Aorta (tissue), 5 donors: ENCODE data around the gene ELANE. TPM values are rescaled to one million over a fixed set of nuclear protein-coding genes. Genes with fewer than 3 reads are reported as not detected.

ENCODE experiments used
- ATAC-seq: fragments of 200-7000 bp; cut with Tn5 transposase; one replicate; pipeline ENCODE4 v1.9.1; 2022; ENCODE audit warnings: moderate library complexity; ENCODE audit not compliant: low FRiP score
- DNase-seq, 2 donors: peaks; one replicate each; pipeline ENCODE4 v3.0.0-alpha.2; 2020
- H3K27ac ChIP-seq, 2 donors: one replicate each; pipeline ENCODE4 v1.5.1; 2013; ENCODE audit warnings: low read length in 2 of 2, mild to moderate bottlenecking in 2 of 2, moderate library complexity in 2 of 2, control low read depth in 1 of 2, inconsistent platforms in 1 of 2, low read depth in 1 of 2
- H3K27me3 ChIP-seq, 2 donors: one replicate each; pipeline ENCODE4 v1.6.1; 2013; ENCODE audit warnings: control low read depth in 1 of 2, low read length in 1 of 2, mild to moderate bottlenecking in 1 of 2, moderate library complexity in 1 of 2; ENCODE audit not compliant: insufficient read depth in 2 of 2, control insufficient read depth in 1 of 2
- H3K36me3 ChIP-seq, 2 donors: one replicate each; pipeline ENCODE4 v1.6.1; 2013; ENCODE audit warnings: control low read depth in 1 of 2, low read length in 1 of 2, mild to moderate bottlenecking in 1 of 2; ENCODE audit not compliant: insufficient read depth in 2 of 2, control insufficient read depth in 1 of 2
- H3K4me1 ChIP-seq, 2 donors: one replicate each; pipeline ENCODE4 v1.6.1; 2013; ENCODE audit warnings: low read length in 2 of 2, control low read depth in 1 of 2, mild to moderate bottlenecking in 1 of 2, moderate library complexity in 1 of 2; ENCODE audit not compliant: insufficient read depth in 2 of 2, control insufficient read depth in 1 of 2
- H3K4me3 ChIP-seq, 2 donors: one replicate each; pipeline ENCODE4 v1.5.1; 2013; ENCODE audit warnings: low read length in 2 of 2, control low read depth in 1 of 2, mild to moderate bottlenecking in 1 of 2
- H3K9me3 ChIP-seq: one replicate; pipeline ENCODE4 v1.6.1; 2013; ENCODE audit warnings: mild to moderate bottlenecking, low read length; ENCODE audit not compliant: control insufficient read depth
- WGBS, 2 donors: extraction: QIAGEN DNeasy Blood & Tissue Kit; methylation state at CpG; one replicate each; pipeline ENCODE4 v1.1.7; 2013; 5-methylcytosine and 5-hydroxymethylcytosine counted together
- intact Hi-C, 2 donors: fragments of 100-400 bp; cut with DNase I; formaldehyde crosslinking; loops; one replicate each; pipeline versions ENCODE4 v1.14.2 to v1.15.0; 2022
- polyA plus RNA-seq, 2 donors: library from polyadenylated mRNA; stranded (reverse); fragments of 200-250 nt; gene quantifications; one replicate each; pipeline ENCODE4 v1.2.3, GENCODE V29; 2013
- total RNA-seq, 2 donors: library from RNA; stranded (reverse); fragmentation: NEBNext Ultra II Directional; extraction: Animal tissue kit (Norgen Biotek cat#: 25700); gene quantifications; one replicate each; pipeline ENCODE4 v1.2.1, GENCODE V29; 2021
- donor health status: healthy with polysubstance abuse.
- donor health status: Bipolar disorder and iron deficiency.
- donor health status: DM: no; HTN: no; CAD: no.
- donor health status: DM: no; HTN: no; CAD: no.
- donor health status: DM: yes; HTN: yes; CAD: no.

The ELANE gene
- total and polyA plus RNA-seq, 4 donors, result 2.0 TPM; not detected in 3

DNA sequence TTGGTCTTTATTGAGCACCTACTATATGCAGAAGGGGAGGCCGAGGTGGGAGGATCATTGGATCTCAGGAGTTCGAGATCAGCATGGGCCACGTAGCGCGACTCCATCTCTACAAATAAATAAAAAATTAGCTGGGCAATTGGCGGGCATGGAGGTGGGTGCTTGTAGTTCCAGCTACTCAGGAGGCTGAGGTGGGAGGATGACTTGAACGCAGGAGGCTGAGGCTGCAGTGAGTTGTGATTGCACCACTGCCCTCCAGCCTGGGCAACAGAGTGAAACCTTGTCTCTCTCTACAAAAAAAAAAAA, 11.2 kb downstream of the ELANE start:
- Histone ChIP-seq H3K27me3 (peaks cover 0 to 3% of the 10 kb centered on the region in 2 donors), H3K27ac (no peak overlapping the region), H3K36me3 (no peaks in the 10 kb centered on the region), H3K9me3 (no peaks in the 10 kb centered on the region), H3K4me1 (no peaks in the 10 kb centered on the region), H3K4me3 (no peak overlapping the region)
- intact Hi-C loops, result loop anchor here in 1 of 2 donors (5.0 kb wide), 1 partner anchor 54 kb away; the partner anchor contains the start of gene KISS1R
- ATAC-seq (no peak), DNase-seq (no peak)
- WGBS, 2 donors, result 65 to 67% methylated on average over 7 of the region's 7 CpGs

DNA sequence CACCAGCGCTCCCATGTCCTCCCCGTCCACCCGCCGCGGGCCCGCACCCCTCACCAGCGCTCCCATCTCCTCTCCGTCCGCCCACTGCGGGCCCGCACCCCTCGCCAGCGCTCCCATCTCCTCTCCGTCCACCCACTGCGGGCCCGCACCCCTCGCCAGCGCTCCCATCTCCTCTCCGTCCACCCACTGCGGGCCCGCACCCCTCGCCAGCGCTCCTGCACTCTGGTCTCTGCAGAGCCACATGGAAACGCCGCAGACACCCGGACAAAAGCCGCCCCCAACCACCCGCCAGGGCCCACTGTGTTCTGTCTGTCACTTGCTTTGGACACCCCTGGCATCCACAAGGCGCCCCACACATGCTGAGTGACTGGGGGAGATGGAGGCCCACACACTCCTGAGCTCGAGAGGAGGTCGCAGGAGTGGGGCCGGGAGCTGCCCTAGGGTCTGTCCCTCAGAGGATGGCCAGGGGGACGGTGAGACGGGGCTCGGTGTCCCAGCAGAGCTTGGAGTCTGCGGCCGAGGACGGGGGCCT, 14.7 kb downstream of the ELANE start:
- no peak for DNase-seq
- intact Hi-C loops, result loop anchor here in 1 of 2 donors (5.0 kb wide), 1 partner anchor 40 kb away; no protein-coding TSS in a partner anchor
- H3K27ac ChIP-seq, result no peak overlapping the region
- no peak for ATAC-seq
- H3K4me1 ChIP-seq, result no peaks in the 10 kb centered on the region
- 87 to 91% methylated on average over 33 to 38 of the region's 38 CpGs for WGBS, 2 donors
- no peak overlapping the region for H3K4me3 ChIP-seq
- no peaks in the 10 kb centered on the region for H3K27me3 ChIP-seq
- H3K36me3 ChIP-seq, result no peaks in the 10 kb centered on the region
- H3K9me3 ChIP-seq, result no peaks in the 10 kb centered on the region

DNA sequence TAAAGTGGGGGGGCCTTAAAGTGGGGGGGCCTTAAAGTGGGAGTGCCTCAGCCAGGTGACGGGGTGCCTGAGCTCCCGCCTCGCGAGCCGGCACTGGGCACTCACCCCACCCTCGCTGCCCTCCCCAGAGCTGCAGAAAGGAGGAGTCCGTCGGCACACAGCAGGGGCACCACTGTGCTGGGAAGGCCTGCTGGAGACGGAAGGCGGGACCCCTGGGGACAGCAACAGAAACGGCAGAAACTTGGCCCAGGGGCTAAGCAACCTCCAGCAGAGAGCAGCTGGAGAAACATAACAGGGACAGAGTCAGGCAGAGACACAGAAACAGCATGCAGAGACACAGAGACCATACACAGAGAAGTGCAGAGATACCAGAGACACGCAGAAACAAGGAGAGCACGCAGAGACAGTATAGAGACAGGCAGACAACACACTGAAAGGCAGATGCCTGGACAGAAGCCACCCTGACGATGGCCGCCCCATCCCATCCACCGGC, 15.2 kb downstream of the ELANE start:
- Histone ChIP-seq H3K4me3 (no peak overlapping the region), H3K27ac (no peak overlapping the region), H3K4me1 (no peaks in the 10 kb centered on the region), H3K36me3 (no peaks in the 10 kb centered on the region), H3K27me3 (no peaks in the 10 kb centered on the region), H3K9me3 (no peaks in the 10 kb centered on the region)
- ATAC-seq, result no peak
- intact Hi-C loops, result loop anchor here in 1 of 2 donors (5.0 kb wide), 1 partner anchor 40 kb away; no protein-coding TSS in a partner anchor
- no peak for DNase-seq
- WGBS, 2 donors, result 75 to 79% methylated on average over 16 of the region's 16 CpGs

DNA sequence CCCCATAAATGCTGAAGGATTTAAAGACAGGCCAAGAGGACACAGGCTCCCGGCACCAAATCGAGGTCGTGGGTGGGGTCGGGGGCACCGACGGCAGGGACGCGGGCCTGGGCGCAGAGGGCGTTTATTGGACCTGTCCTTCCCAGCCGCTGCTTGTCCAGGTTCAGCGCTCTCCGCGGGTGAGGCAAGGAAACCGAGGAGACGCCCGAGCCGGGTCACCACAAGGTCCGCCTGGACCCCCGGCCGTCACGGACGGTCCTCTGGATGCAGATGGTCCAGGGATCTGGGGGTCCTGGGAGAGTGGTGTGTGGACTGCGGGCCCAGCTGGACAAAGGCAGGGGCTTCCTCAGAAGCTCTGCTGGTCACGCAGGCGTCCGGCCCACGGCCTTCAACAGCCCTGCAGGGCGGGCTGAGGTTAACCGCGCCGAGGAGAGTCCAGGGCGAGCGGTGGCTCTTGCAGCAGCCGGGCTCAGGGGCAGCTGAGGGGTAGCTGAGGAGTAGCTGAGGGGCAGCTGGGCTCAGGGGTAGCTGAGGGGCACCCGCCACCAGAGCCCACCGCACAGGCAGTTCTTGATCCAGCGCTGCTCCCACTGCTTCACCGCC, 15.9 kb downstream of the ELANE start:
- Histone ChIP-seq H3K4me3 (no peak overlapping the region), H3K36me3 (no peaks in the 10 kb centered on the region), H3K27ac (no peak overlapping the region), H3K9me3 (no peaks in the 10 kb centered on the region), H3K4me1 (no peaks in the 10 kb centered on the region), H3K27me3 (no peaks in the 10 kb centered on the region)
- ATAC-seq, result no peak
- 93 to 94% methylated on average over 38 to 39 of the region's 39 CpGs for WGBS, 2 donors
- no peak for DNase-seq
- intact Hi-C loops, result loop anchor here in 1 of 2 donors (5.0 kb wide), 1 partner anchor 39 kb away; no protein-coding TSS in a partner anchor

DNA sequence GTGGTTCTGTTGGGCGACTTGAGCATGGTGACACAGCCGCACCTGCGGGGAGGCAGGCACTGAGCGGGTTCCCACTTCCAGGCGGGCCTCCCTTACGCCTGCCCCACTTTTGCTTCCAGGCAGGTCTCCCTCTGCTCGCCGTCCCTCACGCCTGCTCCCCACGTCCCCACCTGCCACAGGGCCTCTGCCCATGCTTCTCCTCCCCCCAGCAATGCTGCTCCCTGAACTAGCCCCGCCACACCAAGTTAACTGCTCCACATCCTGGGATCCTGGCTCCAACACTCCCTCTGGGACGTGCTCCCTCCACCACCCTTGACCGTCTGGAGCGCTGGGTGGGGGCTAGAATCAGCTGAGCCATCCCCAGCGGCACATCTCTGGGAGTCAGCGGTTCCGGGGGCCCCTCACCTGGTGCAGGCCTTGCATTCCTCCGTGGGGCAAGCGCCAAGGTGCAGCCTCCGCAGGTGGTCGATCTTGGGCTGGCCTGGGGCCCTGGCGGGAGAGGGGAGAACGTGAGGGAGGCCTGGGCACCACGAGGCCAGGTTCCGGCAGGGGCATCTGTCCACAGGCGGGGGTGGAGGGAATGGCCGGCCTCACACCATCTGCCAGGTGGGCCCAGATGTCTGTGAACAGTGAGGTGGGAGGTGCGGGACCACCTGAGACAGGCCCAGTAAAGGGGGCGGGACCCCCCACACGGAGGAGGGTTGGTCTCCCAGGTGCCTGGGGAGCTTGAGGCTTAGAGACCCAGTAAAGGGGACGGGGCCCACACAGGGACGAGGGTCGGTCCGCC, 16.5 kb downstream of the ELANE start:
- Histone ChIP-seq H3K27ac (peak overlapping the region in 1 of 2 donors; percentile 14), H3K27me3 (no peaks in the 10 kb centered on the region), H3K36me3 (no peaks in the 10 kb centered on the region), H3K4me1 (no peaks in the 10 kb centered on the region), H3K9me3 (no peaks in the 10 kb centered on the region), H3K4me3 (no peak overlapping the region)
- ATAC-seq (peak; percentile 0), DNase-seq (no peak)
- intact Hi-C loops, result loop anchor here in 1 of 2 donors (5.0 kb wide), 1 partner anchor 39 kb away; no protein-coding TSS in a partner anchor
- WGBS, 2 donors, result 92 to 94% methylated on average over 34 of the region's 34 CpGs

DNA sequence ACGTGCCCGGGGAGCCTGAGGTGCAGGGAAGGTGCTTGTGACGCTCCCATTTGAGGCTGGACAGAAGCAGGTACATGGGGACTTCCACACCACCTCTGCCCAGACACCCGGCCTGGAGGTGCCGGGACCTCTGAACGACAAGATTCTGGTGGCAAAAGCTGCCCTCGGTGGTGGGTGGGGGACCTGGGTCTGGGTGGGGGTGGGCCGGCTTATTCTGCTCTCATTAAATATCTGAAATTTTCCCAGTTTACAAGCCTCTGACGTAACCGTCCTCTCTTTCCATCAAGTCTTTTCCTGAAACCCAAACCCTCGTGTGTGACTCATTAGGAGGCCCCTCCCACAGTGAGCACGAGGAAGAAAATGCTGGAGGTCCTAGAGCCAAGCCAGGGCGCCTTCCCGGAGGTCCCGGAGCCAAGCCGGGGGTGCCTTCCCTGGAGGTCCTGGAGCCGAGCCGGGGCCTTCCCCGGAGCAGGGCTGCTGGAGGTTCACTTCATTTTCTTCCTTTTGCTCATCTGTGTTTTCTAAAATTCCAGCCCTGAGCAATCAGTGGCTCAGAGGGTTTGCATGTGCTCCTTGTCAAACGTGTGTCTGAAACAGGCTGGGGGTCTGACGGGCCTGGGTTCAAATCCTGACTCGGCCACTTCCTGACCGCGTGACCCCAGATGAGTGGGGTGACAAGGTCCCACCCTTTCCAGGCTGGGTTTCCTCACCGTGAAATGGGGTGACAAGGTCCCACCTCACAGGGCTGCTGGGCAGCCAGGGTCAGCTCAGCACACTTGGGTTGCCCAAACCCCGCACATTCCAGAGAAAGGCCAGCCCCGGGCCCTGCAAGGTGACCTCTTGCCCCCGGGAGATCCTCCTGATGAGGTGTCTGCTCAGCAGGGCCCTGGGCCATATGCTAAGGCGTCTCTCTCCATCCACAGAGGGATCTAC, 17.4 kb downstream of the ELANE start:
- no peaks in the 10 kb centered on the region for H3K4me1 ChIP-seq
- H3K27me3 ChIP-seq, result no peaks in the 10 kb centered on the region
- intact Hi-C loops, result loop anchor here in 1 of 2 donors (5.0 kb wide), 1 partner anchor 38 kb away; no protein-coding TSS in a partner anchor
- H3K9me3 ChIP-seq, result no peaks in the 10 kb centered on the region
- H3K4me3 ChIP-seq, result no peak overlapping the region
- ATAC-seq, result peak; percentile 77
- peak overlapping the region in 1 of 2 donors; percentile 14 for H3K27ac ChIP-seq
- peak; percentile 89 to 92 for DNase-seq
- 57 to 58% methylated on average over 29 of the region's 29 CpGs for WGBS, 2 donors
- no peaks in the 10 kb centered on the region for H3K36me3 ChIP-seq

DNA sequence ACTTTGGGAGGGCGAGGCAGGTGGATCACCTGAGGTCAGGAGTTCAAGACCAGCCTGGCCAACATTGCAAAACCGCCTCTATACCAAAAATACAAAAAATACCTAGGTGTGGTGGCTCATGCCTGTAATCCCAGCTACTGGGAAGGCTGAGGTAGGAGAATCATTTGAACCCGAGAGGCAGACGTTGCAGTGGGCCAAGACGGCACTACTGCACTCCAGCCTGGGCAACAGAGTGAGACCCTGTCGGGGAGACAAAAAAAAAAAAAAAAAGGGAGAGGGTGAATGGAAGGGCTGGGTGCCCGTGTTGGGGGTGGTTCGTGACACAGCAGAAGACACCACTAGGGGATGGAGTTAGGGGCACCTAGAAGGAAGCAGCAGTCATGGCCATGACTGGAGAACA, 18.2 kb downstream of the ELANE start:
- no peaks in the 10 kb centered on the region for H3K4me1 ChIP-seq

DNA sequence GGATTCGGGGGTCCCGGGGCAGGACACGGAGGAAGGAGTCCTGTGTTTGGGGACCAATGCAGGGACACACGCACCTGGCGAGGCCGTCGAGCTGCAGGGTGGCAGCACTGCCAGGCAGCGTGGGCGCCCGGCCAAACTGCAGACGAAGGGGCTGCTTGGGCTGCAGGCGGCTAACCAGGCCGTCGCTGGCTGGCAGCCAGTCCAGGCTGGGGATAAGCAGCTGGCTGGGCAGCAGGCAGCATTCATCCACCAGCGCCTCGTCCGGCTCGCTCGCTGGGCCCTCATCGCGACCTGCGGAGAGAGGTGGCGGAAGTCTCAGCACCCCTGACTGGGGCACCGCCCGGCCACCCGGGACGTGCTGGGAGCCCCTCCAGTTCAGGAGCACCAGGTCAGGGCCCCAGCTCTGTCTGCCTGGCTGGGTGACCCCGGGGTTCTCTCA, 18.9 kb downstream of the ELANE start:
- DNase-seq, result no peak

More for the DNA sequence above, 18.2 kb downstream of the ELANE start:
- Histone ChIP-seq H3K27ac (no peak overlapping the region), H3K4me3 (no peak overlapping the region), H3K27me3 (no peaks in the 10 kb centered on the region), H3K36me3 (no peaks in the 10 kb centered on the region), H3K9me3 (no peaks in the 10 kb centered on the region)
- 86 to 92% methylated on average over 8 of the region's 8 CpGs for WGBS, 2 donors
- DNase-seq, result no peak
- ATAC-seq, result no peak
- intact Hi-C loops, result no loop called here

More for the DNA sequence above, 18.9 kb downstream of the ELANE start:
- no peak for ATAC-seq
- H3K4me3 ChIP-seq, result no peak overlapping the region
- H3K9me3 ChIP-seq, result no peaks in the 10 kb centered on the region
- intact Hi-C loops, result no loop called here
- H3K36me3 ChIP-seq, result no peaks in the 10 kb centered on the region
- no peaks in the 10 kb centered on the region for H3K4me1 ChIP-seq
- H3K27me3 ChIP-seq, result no peaks in the 10 kb centered on the region
- WGBS, 2 donors, result 65 to 68% methylated on average over 28 of the region's 28 CpGs
- no peak overlapping the region for H3K27ac ChIP-seq
